IPS-NIHi11 (cell line): ENCODE data around the gene GTF3A.
A peak's percentile ranks its signal among the peaks of the same experiment; 100 is the strongest.

Experiments
- DNase-seq: peaks from one replicate; pipeline ENCODE4 v3.0.0; 2012; ENCODE audit warnings: mixed read lengths, low spot score

GTF3A gene

GRCh38 chr13:27405546-27406134 is 18.8 kb upstream of the GTF3A start:
- no peak for DNase-seq

DNA sequence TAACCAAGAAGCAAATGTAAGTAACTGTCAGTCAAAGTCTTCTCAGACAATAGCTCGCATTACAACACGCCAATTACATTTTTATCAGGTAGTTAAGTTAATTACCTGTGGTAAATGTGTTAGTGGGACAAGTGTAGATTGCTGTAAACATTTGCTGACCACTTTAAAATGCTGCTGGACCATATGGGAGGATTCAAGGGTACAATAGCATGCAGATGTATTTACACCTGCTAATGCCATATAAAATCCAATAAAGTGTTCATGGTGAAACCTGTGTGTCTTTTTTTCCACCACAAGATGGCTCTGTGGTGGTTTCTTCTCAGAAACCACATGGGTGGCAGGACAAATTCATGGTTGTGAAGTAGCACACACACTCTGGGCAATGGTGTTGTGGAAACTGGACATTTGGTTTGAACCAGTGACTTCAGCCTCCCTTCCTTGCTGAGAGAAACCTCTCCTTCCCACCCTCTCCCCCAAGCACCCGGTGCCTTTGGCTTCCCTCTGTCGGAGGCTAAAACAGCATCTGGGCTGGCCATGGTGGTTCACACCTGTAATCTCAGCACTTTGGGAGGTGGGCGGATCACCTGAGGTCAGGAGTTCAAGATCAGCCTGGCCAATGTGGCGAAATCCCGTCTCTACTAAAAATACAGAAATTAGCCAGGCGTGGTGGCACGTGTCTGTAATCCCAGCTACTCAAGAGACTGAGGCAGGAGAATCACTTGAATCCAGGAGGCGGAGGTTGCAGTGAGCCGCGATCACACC is 18.1 kb upstream of the GTF3A start:
- peak; percentile 30 for DNase-seq

DNA sequence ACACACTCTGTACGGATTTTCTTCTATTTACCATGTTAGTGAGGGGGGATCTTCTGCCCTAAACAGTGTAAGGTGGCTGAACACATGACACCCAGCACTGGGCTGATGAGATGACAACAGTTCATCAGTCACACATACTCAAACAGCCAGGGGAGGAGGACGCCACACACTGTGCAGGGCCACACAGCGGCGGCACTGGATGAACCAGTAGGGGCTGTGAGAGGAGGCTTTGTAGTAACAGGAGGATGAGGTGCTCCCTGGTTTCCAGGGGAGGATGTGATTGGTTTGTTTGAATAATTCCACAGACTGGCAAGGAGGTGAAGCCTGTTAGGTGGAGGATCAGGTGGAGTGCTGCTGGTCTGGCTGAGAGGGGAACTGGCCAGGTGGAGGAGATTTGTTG is 16.3 kb upstream of the GTF3A start:
- DNase-seq = no peak

DNA sequence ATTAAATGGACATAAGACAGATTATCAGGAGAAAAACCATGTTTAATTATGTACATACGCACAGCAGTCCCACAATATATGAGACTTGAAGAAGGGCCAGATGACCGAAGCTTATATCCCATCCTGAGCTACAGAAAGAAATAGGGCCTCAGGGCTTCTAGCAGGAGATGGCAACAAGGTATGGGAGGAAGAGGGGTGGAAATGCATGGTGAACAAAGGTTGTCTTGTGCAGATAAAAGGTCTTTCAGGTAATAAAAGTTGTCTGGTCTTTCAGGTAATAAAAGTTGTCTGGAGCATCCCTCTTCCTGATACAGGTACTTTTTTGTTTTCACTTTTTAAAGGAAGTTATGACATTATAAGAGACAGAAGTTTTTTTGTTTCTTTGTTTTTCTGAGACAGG is 15.4 kb upstream of the GTF3A start:
- DNase-seq = no peak

GRCh38 chr13:27411341-27411740 is 13.1 kb upstream of the GTF3A start:
- DNase-seq = no peak

- DNase-seq = no peak
Measured at GRCh38 chr13:27415116-27415515, 9.3 kb upstream of the GTF3A start.

DNA sequence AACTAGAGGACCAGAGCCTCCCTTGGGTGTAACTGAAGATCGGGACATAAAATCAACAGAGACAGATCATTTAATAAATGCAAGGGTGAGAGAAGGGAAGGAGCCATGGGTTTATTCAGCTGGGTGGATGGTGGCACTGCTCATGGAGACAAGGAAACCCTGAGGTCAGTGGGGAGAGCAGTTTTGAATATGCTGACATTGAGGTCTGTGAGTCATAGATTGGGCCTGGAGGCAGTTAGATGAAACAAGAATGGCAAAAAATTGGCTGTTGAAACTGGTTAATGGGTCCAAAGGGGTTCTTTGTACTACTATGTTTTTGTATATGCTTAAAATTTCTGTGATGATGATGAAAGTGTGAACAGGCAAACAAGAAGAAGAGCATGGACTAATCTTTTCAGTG is 5.1 kb upstream of the GTF3A start:
- no peak for DNase-seq

GRCh38 chr13:27421101-27421871 is 3.1 kb upstream of the GTF3A start:
- DNase-seq = no peak

GRCh38 chr13:27423333-27423732 is 1.1 kb upstream of the GTF3A start:
- no peak for DNase-seq

DNA sequence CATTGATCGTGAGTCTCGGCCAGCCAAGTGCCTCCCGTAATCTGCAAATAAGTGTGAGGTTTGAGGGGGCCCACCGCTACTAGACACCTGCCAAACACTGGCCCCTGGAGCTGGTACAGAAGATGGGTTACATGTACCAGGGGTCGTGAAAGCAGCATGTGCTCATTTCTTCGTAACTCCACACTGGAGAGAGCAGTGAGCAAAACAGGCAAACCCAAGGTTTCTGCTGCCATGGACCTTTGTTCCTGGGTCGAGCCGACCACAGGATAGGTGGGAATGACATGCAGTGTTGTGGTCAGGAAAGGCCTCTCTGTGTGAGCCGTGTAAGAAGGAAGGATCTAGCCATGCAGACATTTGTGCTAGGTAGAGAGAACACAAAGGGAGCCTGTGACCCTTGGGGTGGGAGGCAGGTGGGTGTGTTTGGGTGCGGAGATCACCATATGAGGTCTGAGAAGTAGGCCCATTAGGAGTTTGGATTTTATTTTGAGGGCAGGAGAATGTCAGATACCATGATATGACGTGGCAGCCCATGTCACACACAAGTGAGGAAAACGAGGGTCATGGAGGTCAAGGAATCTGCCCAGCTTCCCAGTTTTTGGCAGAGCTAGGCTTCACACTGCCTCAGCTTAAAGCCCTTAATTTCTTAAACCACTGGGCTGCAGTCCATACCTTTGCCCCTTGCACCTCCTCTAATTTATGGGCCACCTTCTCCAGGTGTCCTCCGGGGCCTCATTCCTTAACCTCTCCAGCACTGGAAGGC is 919 bp downstream of the GTF3A start:
- no peak for DNase-seq

DNA sequence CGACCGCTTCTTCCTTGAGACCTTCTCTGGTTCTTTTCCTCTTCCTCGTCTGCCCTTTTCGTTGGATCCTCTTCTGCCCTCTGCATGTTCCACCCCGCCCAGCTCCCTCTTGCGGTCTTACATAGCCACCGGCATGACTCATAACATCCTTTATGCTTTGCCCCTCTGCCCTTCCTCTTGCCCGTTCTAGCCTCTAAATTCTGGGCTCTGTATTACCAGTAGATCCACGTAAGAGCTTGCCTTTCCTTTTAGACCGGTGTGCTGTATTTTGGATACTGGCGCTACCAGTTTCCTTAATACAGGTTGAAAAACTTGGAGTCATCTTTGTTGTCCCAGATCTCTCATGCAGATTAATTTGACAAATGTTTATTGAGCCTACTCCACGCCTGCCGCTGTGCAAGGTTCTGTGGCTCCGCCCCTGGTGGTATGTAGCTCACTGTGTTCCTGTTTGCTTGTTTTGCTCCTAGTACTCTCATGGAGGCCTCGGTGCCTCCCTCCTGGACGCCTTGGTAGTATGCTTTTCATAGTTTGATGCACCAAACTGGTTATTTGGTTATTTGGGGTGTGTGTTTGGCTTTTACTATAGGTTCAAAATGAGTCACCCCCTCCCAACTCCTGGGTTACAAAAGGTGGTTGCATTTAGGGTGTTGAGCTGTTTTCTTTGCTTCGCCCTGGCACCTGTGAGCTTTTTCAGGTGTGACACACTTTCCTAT is 1.7 kb downstream of the GTF3A start:
- DNase-seq = peak; percentile 62

- no peak for DNase-seq
Measured at GRCh38 chr13:27427641-27428040, 3.2 kb downstream of the GTF3A start.

GRCh38 chr13:27428160-27428559 is 3.7 kb downstream of the GTF3A start:
- DNase-seq = no peak

- DNase-seq = no peak
Measured at GRCh38 chr13:27432180-27432579, 7.8 kb downstream of the GTF3A start.

DNA sequence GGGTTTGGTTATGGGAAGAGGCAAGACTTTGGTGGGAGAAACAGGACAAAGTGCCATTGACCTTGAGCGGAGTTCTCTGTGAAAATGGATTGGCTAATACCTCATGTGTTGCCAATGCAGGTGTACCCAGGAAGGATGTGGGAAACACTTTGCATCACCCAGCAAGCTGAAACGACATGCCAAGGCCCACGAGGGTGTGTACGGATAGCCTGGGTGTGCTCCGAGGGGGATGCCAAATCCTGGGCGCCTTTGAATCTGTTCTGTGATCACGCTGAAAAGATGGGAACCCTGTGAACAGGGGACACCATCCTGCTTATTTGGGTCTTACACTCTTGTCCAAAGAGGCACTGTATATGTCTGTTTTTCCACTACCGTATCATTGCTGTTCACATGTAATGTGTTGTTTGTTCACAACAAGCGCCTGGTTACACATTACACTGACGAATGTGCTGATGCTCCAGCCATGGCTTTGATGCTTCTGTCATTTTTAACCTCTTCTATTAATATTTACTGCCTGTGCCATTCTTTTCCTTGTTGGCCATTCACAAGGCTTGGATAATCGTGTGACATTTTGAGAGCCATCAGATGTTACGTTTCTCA is 8.3 kb downstream of the GTF3A start:
- DNase-seq = no peak

DNA sequence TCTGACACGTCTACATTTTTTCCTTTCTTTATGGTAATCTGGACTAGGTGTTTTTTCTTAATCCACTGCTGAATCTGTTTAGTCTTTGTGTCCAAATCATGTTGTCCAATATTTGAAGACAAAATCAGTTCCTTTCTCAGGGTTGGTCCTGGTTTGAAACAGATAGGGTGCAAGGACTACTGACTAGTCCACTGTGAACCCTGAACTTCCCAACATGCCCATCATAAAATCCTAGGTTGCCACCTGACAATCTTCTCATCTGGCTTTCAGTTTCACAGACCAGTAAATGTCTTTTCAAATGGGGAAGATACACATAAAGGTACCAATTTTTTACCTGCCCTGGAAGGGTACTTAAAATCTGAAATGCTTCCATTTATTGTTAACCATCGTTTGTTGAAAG is 12.7 kb downstream of the GTF3A start:
- DNase-seq = no peak

DNA sequence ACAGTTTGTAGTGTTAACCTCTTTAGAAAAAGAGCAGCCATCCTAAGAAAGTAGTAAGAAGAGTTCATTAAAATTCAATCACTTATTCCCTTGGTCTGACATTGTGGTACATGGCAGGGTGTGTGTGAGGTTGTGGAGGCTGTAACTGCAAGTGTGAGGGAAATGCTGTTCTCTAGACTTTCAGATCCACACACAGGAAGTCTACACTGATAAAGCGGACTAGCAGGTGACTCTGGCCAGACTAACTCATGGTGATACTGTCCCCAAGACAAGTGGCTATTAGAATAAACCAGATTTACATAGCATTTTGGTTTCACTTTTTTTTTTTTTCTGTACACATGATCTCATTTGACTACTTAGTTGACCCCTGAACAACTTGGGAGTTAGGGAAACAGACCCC is 16.0 kb downstream of the GTF3A start:
- no peak for DNase-seq

- DNase-seq = no peak
Measured at GRCh38 chr13:27442071-27442647, 17.7 kb downstream of the GTF3A start.

DNA sequence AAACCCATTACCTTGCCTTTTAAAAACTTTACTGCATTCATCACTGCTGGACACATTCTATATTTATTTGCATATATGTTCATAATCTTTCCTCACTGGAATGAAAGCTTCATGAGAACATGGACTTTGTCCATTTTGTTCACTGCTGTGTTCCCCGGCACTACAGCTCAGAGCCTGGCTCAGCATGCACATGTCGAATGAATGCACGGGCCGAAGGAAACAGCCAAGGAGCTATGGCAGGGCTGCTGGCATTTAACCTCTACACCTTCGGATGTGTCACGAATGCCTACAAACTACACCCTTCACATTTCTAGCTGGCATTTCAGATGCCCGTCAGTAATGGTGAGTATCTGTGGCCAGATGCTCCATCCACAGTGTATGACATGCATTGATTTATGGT is 18.4 kb downstream of the GTF3A start:
- no peak for DNase-seq

GRCh38 chr13:27446986-27447583 is 22.7 kb downstream of the GTF3A start:
- DNase-seq = no peak

DNA sequence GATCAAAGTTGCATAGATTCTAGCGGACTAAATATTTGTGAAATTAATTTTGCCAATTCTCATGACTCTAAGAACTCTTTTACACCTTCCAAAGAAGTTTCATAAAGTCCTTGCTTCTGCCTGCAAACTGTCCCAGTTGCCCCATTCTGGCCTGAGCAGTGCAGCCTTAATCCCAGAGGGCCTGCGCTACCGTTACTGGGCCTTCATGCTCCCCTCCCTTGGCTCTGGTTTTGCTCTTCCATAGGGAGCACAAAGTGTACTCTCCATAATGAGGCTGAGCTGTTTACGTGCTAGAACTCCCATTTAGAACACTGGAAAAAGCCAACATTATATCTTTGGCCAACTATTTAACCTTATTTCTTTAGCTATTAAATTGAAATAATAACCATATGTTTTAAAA is 23.9 kb downstream of the GTF3A start:
- no peak for DNase-seq
